HEK293T (cell line): Measurements from ENCODE around the gene MEGF6.

Source experiments
- BHLHE40 ChIP-seq: fragments of 450-650 bp; IDR thresholded peaks from 2 replicates; pipeline ENCODE4 v1.6.1; 2016; ENCODE audit warnings: mild to moderate bottlenecking, moderate library complexity, borderline replicate concordance
- CTBP1 ChIP-seq: fragments of 450-650 bp; IDR thresholded peaks from 2 replicates; pipeline ENCODE4 v1.6.1; 2016; ENCODE audit warnings: borderline replicate concordance
- ELF4 ChIP-seq: fragments of 450-650 bp; IDR thresholded peaks from 2 replicates; pipeline ENCODE4 v1.6.1; 2017; ENCODE audit warnings: antibody characterized with exemption
- FOXA1 ChIP-seq: fragments of 450-650 bp; IDR thresholded peaks from 2 replicates; pipeline ENCODE4 v1.6.1; 2016; ENCODE audit warnings: mild to moderate bottlenecking
- FOXK2 ChIP-seq: fragments of 450-650 bp; IDR thresholded peaks from 2 replicates; pipeline ENCODE4 v1.6.1; 2016; ENCODE audit warnings: mild to moderate bottlenecking
- FOXM1 ChIP-seq: fragments of 450-650 bp; IDR thresholded peaks from 2 replicates; pipeline ENCODE4 v1.6.1; 2017; ENCODE audit warnings: mild to moderate bottlenecking, borderline replicate concordance
- HDGF ChIP-seq: fragments of 450-650 bp; IDR thresholded peaks from 2 replicates; pipeline ENCODE4 v1.6.1; 2017; ENCODE audit warnings: antibody characterized with exemption, borderline replicate concordance
- L3MBTL2 ChIP-seq: fragments of 450-650 bp; conservative IDR thresholded peaks from 2 replicates; pipeline ENCODE4 v1.6.1; 2016; ENCODE audit warnings: mild to moderate bottlenecking
- SP1 ChIP-seq: fragments of 450-650 bp; IDR thresholded peaks from 2 replicates; pipeline ENCODE4 v1.6.1; 2017
- SUZ12 ChIP-seq: fragments of 450-650 bp; IDR thresholded peaks from 2 replicates; pipeline ENCODE4 v1.6.1; 2016; ENCODE audit warnings: mild to moderate bottlenecking
- TARDBP ChIP-seq: fragments of 450-650 bp; IDR thresholded peaks from 2 replicates; pipeline ENCODE4 v1.6.1; 2016
- ZNF384 ChIP-seq: fragments of 450-650 bp; IDR thresholded peaks from 2 replicates; pipeline ENCODE4 v1.6.1; 2016

- TF ChIP-seq FOXA1, result no peak
- TF ChIP-seq SUZ12, result no peak
- no peak for TF ChIP-seq BHLHE40
- no peak for TF ChIP-seq SP1
- TF ChIP-seq HDGF, result no peak
- TF ChIP-seq FOXM1, result no peak
- TF ChIP-seq ZNF384, result no peak
- no peak for TF ChIP-seq TARDBP
- no peak for TF ChIP-seq ELF4
- TF ChIP-seq CTBP1, result no peak
- TF ChIP-seq FOXK2, result no peak
- no peak for TF ChIP-seq L3MBTL2
Measured at GRCh38 chr1:3577300-3577699, 34.0 kb downstream of the MEGF6 start.
